Fibroblast of skin of left biceps (primary cell): ENCODE measurements around the gene XPO6.

Source experiments
- DNase-seq, 2 experiments: peaks; one replicate each; pipeline ENCODE4 v3.0.0-alpha.2; 2013; ENCODE audit warnings: low read depth in 2 of 2

XPO6 gene

DNA sequence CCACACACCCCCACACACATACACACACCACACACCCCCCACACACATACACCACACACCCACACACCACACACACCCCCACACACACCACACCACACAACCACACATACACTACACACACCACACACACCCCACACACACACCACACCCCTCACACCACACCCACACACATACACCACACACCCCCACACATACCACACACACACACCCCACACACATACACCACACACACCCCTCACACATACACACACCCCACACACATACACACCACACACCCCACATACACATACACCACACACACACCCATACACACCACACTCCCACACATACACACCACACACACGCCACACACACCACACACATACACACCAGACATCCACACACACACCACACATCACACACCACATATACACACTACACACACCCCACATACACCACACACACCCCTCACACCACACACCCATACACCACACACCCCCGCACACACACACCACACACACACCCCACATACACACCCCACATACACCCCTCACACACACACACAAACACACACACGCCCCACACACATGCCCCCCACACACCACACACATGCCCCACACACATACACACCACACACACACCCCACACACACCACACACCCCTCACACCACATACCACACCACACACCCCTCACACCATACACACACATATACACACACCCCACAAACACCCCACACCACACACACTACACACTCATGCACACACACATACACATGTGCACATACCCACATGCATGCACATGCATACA is 122.4 kb downstream of the XPO6 start:
- no peak for DNase-seq

DNA sequence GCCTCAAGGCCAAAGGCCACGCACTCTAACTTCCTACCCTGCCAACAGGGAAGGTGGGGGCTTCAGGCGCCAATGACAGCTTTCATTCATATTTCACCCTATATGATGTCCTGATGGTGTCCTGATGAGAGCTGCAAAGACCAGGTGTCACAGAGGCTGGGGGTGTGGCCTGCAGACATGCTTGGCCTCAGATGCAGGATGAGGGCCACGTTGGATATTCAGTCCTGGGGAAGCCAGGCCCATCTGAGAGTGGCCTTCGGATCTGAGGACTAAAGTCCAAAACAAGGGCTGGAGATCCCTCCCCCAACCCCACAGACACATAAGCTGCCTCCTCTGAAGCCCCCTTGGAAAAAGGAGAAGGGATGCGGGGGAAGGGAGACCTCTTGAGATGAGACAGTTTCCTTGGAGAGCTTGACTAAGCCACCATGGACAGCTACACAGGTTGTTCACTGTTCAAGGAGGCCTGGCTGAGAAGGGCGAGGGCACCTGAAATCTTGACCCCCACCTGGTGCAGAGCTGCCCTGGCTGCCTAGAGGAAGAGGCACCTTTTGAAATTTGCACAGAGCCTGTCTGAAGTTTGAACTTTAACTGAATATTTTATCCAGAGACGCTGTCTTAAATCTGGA is 124.0 kb downstream of the XPO6 start:
- no peak for DNase-seq

DNA sequence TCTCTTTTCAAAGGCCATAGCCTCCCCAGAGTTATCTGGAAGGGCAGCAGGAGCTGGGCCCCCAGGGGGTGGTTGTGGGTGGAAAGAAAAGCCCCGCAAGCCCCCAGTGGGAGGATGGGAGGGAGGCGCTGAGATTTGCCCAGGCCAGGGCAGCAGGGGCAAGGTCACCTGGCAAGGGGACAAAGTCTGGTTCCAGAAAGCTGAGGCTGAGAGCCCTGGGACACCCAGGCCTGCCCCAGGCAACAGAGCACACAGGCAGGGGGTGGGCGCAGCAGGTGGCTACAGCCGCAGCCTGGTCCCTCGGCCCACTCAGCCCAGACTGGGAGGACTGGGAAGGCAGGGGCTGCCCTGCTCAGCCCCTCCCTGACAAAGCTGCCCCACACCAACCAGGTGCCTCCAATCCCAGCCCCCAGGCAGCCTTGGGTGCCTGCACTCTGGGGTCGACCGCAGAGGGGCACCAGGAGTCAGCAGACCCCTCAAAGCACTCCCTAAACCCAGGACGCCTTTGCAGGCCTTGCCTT is 124.6 kb downstream of the XPO6 start:
- DNase-seq: no peak

DNA sequence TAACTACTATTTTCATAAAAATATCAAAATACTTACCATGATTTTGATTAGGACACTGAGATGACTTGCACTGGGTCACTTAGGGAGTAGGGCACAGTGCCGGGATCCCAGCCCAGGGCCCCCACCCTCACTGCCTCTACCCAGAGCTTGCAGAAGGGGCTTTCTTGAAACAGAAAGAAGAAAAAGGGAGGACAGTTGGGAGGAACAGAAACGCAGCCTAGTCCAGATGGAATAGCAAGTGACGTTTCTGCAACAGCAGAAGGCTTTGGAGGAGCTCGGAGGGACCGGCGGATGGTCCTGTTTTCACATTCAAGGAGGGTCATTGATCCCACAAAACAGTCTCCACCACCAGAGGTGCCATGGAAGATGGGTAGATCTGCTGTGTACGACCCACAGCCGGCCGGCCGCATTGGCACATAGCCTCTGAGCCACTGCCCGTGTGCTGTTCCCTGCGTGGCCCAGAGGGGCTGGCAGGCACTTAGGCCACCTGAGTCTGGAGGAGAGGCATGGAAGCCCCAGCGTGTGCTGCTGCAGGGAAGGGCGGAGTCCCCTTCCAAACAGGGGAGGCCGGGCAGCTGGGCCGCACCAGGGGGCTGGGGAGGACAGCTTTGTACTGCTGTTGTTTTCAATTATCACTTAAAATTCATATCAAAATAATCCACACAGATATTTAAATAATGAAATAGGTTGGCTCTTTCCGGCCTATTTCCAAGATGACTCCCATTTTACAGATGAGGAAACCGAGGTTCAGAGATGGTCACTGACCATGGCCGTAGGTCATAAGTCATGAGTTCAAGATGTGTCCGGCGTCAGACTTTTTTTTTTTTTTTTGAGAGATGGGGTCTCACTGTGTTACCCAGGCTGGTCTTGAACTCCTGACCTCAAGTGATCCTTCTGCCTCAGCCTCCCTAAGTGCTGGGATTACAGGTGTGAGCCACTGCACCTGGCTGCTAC is 125.3 kb downstream of the XPO6 start:
- DNase-seq: no peak

DNA sequence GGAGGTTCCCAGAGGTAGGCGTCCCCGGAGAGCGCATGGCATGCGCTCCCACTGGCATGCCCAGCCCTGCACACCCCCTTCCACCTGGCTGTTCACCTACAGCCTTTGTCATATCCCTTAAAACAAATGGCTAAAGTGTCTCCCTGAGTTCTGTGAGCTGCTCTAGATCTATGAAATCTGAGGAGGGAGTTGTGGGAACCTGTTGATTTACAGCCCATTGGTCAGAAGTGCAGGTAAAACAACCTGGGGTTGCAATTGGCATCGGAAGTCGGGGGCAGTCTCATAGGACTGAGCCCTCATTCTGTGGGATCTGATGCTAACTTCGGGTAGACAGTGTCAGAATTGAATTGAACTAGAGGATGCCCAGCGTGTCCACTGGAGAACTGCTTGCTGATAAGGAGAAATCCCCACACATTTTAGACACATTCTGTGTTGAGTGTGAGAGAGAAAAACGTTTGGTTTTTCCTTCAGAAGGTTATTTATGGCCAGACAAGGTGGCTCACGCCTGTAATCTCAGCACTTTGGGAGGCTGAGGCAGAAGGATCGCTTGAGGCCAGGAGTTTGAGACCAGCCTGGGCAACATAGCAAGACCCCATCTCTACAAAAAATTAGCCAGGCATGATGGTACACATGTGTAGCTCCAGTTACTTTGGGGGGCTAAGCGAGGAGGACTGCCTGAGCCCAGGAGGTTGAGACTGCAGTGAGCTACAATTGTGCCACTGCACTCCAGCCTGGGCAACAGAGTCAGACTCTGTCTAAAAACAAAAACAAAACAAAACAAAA is 126.2 kb downstream of the XPO6 start:
- no peak for DNase-seq

DNA sequence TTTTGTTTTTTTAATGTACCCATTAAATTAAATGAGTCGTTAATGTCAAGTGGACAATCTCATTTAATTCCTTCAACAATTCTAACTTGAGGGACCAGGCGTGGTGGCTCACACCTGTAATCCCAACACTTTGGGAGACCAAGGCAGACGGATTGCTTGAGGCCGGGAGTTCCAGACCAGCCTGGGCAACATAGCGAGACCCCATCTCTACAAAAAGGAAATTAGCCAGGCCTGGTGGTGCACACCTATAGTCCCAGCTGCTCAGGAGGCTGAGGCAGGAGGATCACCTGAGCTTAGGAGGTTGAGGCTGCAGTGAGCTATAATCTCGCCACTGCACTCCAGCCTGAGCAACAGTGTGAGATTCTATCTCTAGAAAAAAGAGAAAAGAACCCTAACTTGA is 127.6 kb downstream of the XPO6 start:
- no peak for DNase-seq

DNA sequence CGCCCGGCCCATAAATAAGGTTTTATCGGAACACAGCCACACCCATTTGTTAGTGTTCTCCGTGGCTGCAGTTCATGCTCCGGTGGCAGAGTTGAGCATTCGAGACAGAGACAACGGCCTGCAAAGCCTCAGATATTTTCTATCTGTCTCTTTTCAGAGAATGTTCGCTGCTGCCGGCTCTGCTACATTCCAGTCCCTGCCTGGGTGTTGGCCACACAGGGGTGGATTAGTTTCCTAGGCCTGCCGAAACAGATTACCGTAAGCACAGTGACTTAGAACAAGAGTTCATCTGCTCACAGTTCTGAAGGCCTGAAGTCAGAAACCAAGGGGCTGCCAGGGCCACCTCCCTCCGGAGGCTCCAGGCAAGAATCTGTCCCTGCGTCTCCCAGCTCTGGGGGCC is 129.1 kb downstream of the XPO6 start:
- no peak for DNase-seq

DNA sequence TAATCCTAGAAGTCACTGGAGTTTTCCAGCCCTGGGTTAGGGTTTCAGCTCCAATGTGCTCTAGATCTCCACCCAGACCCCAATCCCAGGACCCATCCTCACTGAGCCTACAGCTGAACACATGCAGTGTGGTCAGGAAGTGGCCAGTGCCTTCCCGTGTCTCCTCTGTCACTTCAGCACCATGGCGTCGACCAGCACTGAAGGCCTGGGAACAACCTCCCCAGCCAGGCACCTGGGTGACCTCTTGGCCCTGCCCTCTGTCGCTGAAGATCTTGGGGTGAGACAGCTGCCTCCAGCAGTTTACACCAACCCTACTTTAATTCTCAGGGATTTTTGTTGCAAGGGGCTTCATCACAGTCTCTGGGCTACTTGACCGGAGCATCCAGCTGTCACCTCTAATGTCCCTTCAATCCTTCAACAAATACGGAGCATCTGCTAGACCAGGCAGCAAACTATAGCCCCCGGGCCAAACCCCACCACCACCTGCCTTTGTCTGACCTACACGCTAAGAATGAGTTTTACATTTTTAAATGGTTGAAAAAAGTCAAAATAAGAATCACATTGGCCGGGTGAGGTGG is 130.3 kb downstream of the XPO6 start:
- no peak for DNase-seq

DNA sequence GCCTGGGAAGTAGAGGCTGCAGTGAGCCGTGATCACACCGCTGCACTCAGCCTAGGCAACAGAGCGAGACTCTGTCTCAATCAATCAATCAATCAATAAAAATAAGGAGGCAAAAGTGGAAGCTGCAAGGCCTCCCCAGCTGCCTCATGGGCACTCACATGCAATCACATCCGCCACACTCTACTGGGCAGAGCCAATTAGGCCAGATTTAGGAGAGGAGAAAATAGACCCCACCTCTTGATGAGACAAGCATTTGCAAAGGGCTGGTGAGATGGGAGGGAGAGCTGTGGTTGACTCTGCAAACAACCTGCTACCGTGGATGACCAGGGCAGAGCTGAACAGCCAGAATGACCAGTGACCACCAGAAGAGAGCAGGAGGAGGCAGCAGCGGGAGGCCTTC is 133.5 kb downstream of the XPO6 start:
- no peak for DNase-seq

DNA sequence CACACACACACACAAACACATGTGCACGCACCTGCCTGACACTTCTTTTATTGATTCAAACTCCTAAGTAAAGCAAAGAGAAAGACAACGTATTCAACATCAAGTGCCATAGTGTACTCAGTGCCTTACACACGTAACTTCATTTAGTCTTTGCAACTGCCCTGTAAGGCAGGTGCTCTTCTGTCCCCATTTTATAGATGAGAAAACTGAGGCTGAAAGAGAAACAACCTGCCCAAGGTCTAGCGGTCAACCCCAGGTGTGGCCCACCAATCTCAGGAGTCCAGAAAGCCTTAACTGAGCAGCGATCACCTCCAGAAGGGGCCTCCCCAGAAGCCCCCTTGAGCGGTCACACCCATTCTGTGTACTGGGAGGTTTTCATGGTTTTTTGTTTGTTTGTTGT is 137.9 kb downstream of the XPO6 start:
- no peak for DNase-seq

DNA sequence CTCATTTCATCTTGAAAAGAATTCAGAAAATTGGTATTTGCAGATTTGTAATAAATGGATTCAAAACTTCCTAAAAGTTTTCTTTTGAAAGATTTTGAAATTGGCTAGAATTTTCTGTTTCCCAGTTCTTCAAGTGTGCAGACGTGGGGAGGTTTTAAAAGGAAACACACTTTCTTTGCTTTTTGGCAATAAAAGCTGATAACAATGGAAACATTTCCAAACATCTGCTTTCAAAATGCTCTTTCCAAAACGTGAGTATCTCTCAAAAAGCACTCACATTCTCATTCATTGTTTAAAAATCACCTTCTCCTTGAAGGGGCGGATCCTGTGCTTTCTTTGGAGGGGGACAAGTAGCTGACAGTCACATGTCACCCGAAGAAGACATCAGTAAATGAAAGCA is 139.7 kb downstream of the XPO6 start:
- no peak for DNase-seq

DNA sequence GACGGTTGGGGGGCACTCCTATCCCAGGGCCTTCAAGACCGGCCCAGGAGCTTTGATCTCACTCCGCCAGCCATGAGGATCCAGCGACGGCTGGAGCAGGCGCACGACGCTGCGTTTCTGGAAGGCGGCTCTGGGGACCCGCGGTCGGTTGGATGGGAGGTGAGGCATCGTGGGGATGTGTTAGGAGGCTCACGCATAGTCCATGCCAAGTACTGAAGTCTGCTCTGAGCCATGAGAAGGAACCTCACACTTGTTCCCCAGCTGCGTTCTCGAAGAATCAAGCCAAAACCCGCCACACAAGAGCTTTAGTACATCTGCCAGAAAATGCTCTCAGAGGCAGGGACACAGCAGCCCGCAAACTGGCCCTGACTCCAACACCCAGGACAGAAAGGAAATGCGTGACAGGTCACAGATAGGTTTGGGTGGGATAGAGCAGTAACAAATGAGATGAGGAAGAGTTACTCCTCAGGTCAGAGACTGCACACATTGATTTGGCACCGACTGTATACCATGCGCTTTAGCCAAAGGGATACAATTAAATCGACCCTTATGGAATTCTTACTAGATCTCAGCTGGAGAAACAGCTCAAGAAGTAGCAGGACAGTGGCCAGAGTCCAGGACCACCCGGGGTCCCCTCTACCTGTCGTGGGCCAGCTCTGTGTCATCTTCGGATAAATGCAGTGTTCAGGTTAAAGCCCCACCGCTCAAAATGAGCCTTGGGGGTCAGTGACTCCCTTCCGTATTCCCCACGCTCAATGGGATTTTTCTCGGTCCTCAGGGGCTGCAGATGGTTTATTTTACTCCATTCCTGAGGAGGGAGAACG is 141.6 kb downstream of the XPO6 start:
- DNase-seq: no peak

DNA sequence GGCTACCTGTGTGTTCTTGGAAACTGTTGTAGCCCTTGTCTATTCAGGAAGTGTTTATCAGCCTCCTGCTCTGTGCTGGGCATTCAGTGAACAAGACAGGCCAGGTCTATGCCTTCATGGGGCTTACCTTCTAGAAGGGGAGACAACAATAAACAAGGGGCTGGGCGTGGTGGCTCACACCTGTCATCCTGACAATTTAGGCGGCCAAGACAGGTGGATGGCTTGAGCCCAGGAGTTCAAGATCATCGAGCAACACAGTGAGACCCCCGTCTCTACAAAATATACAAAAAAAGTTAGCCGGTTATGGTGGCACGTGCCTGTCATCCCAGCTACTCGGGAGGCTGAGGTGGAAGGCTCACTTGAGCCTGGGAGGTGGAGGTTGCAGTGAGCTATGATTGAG is 142.8 kb downstream of the XPO6 start:
- no peak for DNase-seq

DNA sequence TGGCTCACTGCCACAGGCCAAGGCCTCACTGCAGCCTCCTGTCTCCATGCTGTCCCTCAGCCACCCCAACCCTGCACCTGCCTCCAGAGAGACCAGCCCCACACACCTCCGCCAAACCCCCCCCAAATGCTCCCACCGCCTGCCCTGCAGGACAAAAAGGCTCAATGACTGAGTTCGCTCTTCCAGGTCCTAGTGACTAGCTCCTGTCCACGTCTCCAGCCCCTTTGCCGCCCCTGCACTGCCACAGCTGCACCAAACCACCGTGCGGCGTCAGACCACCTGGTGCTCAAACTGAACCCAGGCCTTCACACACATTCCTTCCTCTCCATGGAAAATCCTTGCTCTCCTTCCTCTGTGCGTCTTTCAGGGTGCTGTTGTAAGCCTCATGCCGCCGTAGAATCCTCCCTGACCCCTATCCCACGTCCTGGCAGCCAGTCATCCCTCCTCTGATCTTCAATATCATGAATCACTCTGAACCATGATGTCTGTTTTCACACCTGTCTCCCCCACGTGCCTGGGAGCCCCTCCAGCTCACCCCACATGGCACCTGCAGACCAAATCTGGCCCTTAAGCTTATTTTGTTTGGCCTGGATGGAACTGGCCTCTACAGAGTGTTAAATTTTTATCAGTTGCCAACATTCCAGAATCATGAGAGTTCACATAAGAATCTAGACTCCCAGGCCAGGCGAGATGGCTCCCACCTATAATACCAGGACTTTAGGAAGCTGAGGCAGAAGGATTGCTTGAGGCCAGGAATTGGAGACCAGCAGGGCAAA is 144.0 kb downstream of the XPO6 start:
- DNase-seq: peak; percentile 15 to 18

DNA sequence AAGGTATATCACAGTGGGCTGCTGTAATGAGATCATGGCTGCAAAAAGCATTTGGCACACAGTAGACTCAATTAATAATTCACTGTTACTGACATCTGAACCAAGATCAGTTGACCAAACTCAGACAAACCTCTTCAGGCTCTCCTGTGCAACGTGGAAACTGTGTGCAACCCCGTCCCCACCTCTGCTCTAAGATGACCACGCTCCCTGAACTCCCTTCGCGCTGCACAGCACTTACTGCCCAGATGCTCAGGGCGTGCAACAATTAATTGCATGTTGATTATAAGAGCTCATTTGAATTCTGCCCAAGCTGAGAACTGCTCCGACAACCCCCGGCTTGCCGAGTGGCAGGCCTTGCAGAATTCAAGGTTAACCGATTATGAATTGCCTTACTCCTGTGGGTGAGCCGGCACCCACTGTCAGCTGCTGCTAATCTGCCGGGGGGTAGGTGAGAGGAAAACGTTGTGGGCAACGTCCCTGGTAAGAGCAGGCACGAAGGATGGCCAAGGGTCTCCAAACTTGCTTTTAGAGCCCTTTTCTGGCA is 147.0 kb downstream of the XPO6 start:
- DNase-seq: no peak

DNA sequence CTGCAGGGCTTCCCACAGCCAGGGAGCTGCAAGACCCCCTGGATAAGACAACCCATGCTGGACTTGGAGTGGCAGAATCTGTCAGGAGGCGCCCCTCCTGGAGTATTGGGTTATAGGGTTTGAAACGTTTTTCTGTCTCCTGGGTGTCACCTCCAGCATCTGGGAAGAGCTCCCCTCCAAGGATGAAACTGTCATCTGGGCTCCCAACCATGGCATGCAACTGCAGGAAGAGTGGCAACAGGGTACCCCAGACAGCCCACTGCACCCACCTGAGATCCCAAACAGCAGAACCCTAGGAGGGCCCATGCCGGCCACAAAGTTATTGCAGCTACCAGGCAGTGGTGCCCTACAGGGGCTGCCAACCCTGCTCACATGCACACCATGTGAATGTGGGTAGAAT is 147.6 kb downstream of the XPO6 start:
- DNase-seq: no peak

DNA sequence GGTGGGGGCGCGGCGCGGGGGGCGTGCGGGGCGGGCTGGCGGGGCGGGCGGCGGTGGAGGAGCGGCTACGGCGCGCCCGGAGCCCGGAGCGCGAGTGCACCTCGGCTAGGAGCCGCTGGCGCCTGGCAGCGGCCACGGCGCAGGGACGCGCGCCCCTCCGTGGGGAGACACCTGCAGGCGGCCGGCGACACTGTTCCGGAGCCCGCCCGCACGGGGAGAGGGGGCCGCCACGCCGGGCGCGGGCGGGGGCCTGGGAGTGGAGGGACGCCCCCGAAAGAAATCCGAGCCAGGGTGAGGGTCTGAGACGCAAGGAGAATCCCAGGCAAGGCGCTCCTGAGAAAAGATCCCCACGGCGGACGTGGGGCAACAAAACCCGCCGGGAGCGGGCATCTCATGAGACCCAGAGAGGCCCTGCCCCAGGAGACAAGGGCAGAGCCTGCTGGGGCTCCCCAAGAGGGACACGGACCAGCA is 148.1 kb downstream of the XPO6 start, which contains the start of gene GSG1L:
Gene GSG1L, minus strand, starts transcription at position 124 of the 471 bp plus-strand sequence. CDS start 290 bp downstream, outside the sequence.
- no peak for DNase-seq

DNA sequence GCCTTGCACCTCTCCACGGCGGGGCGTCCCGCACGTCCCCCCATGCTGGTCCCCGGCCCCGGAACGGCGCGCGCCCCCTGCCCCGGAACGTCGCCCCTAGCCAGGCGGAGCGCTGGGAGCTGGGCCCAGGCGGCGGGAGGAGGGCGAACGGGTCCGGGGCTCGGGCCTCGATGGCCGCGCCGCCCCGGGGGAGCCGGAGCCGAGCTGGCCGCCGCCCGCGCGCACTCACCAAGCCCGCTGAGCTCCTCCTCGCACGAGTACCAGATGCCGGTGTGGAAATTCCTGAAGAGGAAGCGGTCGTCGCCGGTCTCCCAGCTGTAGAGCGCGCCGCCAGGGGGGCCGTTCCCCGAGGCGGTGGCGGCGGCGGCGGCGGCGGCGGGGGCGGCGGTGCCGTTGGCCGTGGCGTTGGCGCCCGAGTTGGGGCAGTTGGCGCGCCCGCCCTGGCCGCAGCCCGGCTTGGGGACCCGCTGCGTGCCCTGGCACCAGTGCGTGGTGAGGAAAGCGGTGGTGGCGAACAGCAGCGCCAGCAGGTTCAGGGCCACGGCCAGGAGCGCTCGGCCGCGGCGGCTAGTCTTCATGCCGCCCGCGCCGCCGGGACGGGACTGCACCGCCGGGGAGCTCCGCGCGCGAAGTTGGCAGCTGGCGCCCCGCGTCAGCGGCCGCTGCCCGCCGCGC is 148.8 kb downstream of the XPO6 start:
- no peak for DNase-seq
